ENCODE data around the gene ITPRIPL2.

DNA sequence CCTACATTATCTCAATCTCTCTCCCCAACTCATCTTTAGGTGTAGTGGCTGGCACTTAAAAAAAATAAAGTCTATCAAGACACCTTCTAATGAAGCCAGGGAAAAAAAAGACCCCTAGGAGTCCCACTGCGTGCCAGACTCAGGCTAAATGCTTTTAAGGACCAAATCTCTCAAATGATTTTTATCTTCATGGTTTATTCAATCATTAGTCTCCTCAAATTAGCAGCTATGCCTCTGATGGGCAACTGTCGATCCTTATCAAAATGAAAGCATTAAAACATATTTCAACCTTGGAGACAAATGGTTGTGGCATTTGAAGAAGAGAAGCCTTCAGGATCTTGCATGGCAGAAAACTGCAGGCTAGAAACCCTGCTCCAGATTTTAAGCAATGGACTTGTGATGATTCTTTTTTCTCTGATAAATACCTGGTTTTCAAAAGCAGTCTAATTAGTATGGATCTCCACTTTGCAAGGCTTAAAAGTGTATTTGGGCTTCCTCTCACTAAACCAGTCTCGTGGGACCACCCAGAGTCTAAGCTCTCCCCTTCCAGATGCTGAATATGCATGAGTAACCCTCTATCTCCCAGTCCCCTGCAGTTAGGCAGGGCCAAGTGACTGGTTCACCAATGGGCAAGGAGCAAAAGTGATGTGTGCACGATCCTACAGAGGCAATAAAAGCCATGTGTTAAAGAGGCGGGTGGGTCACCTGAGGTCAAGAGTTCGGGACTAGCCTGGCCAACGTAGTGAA is 14.9 kb downstream of the ITPRIPL2 start:
- TF ChIP-seq, protein P1, sequence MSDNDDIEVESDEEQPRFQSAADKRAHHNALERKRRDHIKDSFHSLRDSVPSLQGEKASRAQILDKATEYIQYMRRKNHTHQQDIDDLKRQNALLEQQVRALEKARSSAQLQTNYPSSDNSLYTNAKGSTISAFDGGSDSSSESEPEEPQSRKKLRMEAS (CRISPR knock-in tag; IDR thresholded peaks at IDR 0.05): no peak
- TF ChIP-seq, protein P2, sequence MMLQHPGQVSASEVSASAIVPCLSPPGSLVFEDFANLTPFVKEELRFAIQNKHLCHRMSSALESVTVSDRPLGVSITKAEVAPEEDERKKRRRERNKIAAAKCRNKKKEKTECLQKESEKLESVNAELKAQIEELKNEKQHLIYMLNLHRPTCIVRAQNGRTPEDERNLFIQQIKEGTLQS (CRISPR knock-in tag; conservative IDR thresholded peaks at IDR 0.05): no peak
- TF ChIP-seq, protein P3, sequence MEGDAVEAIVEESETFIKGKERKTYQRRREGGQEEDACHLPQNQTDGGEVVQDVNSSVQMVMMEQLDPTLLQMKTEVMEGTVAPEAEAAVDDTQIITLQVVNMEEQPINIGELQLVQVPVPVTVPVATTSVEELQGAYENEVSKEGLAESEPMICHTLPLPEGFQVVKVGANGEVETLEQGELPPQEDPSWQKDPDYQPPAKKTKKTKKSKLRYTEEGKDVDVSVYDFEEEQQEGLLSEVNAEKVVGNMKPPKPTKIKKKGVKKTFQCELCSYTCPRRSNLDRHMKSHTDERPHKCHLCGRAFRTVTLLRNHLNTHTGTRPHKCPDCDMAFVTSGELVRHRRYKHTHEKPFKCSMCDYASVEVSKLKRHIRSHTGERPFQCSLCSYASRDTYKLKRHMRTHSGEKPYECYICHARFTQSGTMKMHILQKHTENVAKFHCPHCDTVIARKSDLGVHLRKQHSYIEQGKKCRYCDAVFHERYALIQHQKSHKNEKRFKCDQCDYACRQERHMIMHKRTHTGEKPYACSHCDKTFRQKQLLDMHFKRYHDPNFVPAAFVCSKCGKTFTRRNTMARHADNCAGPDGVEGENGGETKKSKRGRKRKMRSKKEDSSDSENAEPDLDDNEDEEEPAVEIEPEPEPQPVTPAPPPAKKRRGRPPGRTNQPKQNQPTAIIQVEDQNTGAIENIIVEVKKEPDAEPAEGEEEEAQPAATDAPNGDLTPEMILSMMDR (IDR thresholded peaks at IDR 0.05): no peak
- no peak for TF ChIP-seq CREM (CRISPR knock-in tag; IDR thresholded peaks at IDR 0.05)
- TF ChIP-seq NR1H2 (CRISPR knock-in tag; IDR thresholded peaks at IDR 0.05): no peak

All from WTC11 (cell line).